ENCODE data around the gene CALR3. TPM values are rescaled to one million over a fixed set of nuclear protein-coding genes. Genes with fewer than 3 reads are reported as not detected.
A peak's percentile ranks its signal among the peaks of the same experiment; 100 is the strongest.
"Not testable (repeated sequence)": the region's sequence is repeated elsewhere in the genome, so short reads cannot be mapped to it uniquely, and the experiment has no call there.

CALR3 gene
- total RNA-seq, 2 donors from 2014 or later, result not detected

- H3K9me3 Mint-ChIP-seq, result no peaks in the 10 kb centered on the region
These were observed 22.7 kb upstream of the CALR3 start for GRCh38 chr19:16518483-16519229.

GRCh38 chr19:16518061-16518460 lies 22.1 kb upstream of the CALR3 start:
- no peaks in the 10 kb centered on the region for H3K9me3 Mint-ChIP-seq
- no peaks in the 10 kb centered on the region for H3K27me3 Mint-ChIP-seq
- peaks cover 4 to 6% of the 10 kb centered on the region in 2 donors for H3K4me1 Mint-ChIP-seq (ENCODE audit: low read depth in 2 of 2)
- DNase-seq (ENCODE audit: low spot score) (no peak), ATAC-seq (no peak)
- no peaks in the 10 kb centered on the region for H3K36me3 Mint-ChIP-seq
- no peak overlapping the region for H3K4me3 Mint-ChIP-seq
- no peak overlapping the region for H3K27ac Mint-ChIP-seq

More at GRCh38 chr19:16518483-16519229, 22.7 kb upstream of the CALR3 start:
- ATAC-seq (no peak), DNase-seq (ENCODE audit: low spot score) (no peak)
- no peak overlapping the region for H3K4me3 Mint-ChIP-seq
- H3K36me3 Mint-ChIP-seq, result no peaks in the 10 kb centered on the region
- H3K4me1 Mint-ChIP-seq (ENCODE audit: low read depth in 2 of 2), result peaks cover 4 to 6% of the 10 kb centered on the region in 2 donors
- no peaks in the 10 kb centered on the region for H3K27me3 Mint-ChIP-seq
- no peak overlapping the region for H3K27ac Mint-ChIP-seq

- Mint-ChIP-seq H3K27ac (no peak overlapping the region), H3K36me3 (no peaks in the 10 kb centered on the region), H3K27me3 (no peaks in the 10 kb centered on the region), H3K4me1 (ENCODE audit: low read depth in 2 of 2) (peaks cover 4 to 6% of the 10 kb centered on the region in 2 donors), H3K9me3 (no peaks in the 10 kb centered on the region), H3K4me3 (no peak overlapping the region)
- peak; percentile 20 to 29 for ATAC-seq
- no peak for DNase-seq (ENCODE audit: low spot score)
These were observed 21.1 kb upstream of the CALR3 start for GRCh38 chr19:16516923-16517610.

- Mint-ChIP-seq H3K9me3 (no peaks in the 10 kb centered on the region), H3K4me1 (ENCODE audit: low read depth in 2 of 2) (peaks cover 4 to 6% of the 10 kb centered on the region in 2 donors), H3K36me3 (no peaks in the 10 kb centered on the region), H3K4me3 (no peak overlapping the region), H3K27me3 (no peaks in the 10 kb centered on the region), H3K27ac (no peak overlapping the region)
- ATAC-seq (no peak), DNase-seq (ENCODE audit: low spot score) (no peak)
These were observed 20.4 kb upstream of the CALR3 start for GRCh38 chr19:16516381-16516780.

GRCh38 chr19:16514383-16515019 lies 18.5 kb upstream of the CALR3 start:
- Mint-ChIP-seq H3K27ac (no peak overlapping the region), H3K27me3 (no peaks in the 10 kb centered on the region), H3K4me1 (ENCODE audit: low read depth in 2 of 2) (peaks cover 4 to 6% of the 10 kb centered on the region in 2 donors), H3K9me3 (no peaks in the 10 kb centered on the region), H3K4me3 (no peak overlapping the region), H3K36me3 (no peaks in the 10 kb centered on the region)
- ATAC-seq (peak in 1 of 2 donors; percentile 25), DNase-seq (ENCODE audit: low spot score) (no peak)

- not testable (repeated sequence) for H3K27me3 Mint-ChIP-seq
These were observed 16.6 kb upstream of the CALR3 start for GRCh38 chr19:16512611-16513010.

GRCh38 chr19:16509141-16510061 lies 13.4 kb upstream of the CALR3 start:
- H3K9me3 Mint-ChIP-seq, result no peaks in the 10 kb centered on the region

More at GRCh38 chr19:16512611-16513010, 16.6 kb upstream of the CALR3 start:
- not testable (repeated sequence) for H3K9me3 Mint-ChIP-seq; DNase-seq (ENCODE audit: low spot score); H3K27ac Mint-ChIP-seq; H3K36me3 Mint-ChIP-seq; ATAC-seq; H3K4me1 Mint-ChIP-seq (ENCODE audit: low read depth in 2 of 2); H3K4me3 Mint-ChIP-seq

GRCh38 chr19:16508546-16508945 lies 12.6 kb upstream of the CALR3 start:
- H3K36me3 Mint-ChIP-seq, result no peaks in the 10 kb centered on the region
- no peaks in the 10 kb centered on the region for H3K9me3 Mint-ChIP-seq
- DNase-seq (ENCODE audit: low spot score) (no peak), ATAC-seq (no peak)
- no peak overlapping the region for H3K27ac Mint-ChIP-seq
- no peak overlapping the region for H3K4me3 Mint-ChIP-seq
- H3K27me3 Mint-ChIP-seq, result no peaks in the 10 kb centered on the region
- H3K4me1 Mint-ChIP-seq (ENCODE audit: low read depth in 2 of 2), result no peaks in the 10 kb centered on the region

More at GRCh38 chr19:16509141-16510061, 13.4 kb upstream of the CALR3 start:
- H3K36me3 Mint-ChIP-seq, result no peaks in the 10 kb centered on the region
- no peak for DNase-seq (ENCODE audit: low spot score)
- ATAC-seq, result no peak
- H3K4me1 Mint-ChIP-seq (ENCODE audit: low read depth in 2 of 2), result no peaks in the 10 kb centered on the region
- H3K27me3 Mint-ChIP-seq, result no peaks in the 10 kb centered on the region
- H3K27ac Mint-ChIP-seq, result no peak overlapping the region
- no peak overlapping the region for H3K4me3 Mint-ChIP-seq

- no peak for ATAC-seq
- DNase-seq (ENCODE audit: low spot score), result no peak
- Mint-ChIP-seq H3K36me3 (no peaks in the 10 kb centered on the region), H3K27me3 (no peaks in the 10 kb centered on the region), H3K9me3 (no peaks in the 10 kb centered on the region), H3K27ac (no peak overlapping the region), H3K4me1 (ENCODE audit: low read depth in 2 of 2) (no peaks in the 10 kb centered on the region), H3K4me3 (no peak overlapping the region)
These were observed 11.0 kb upstream of the CALR3 start for GRCh38 chr19:16506961-16507360.

GRCh38 chr19:16506161-16506560 lies 10.2 kb upstream of the CALR3 start:
- H3K27ac Mint-ChIP-seq; H3K27me3 Mint-ChIP-seq; H3K4me1 Mint-ChIP-seq (ENCODE audit: low read depth in 2 of 2); H3K9me3 Mint-ChIP-seq; DNase-seq (ENCODE audit: low spot score); ATAC-seq; H3K4me3 Mint-ChIP-seq; H3K36me3 Mint-ChIP-seq: not testable (repeated sequence)

- Mint-ChIP-seq H3K4me1 (ENCODE audit: low read depth in 2 of 2) (no peaks in the 10 kb centered on the region), H3K36me3 (no peaks in the 10 kb centered on the region), H3K9me3 (no peaks in the 10 kb centered on the region), H3K27ac (no peak overlapping the region), H3K4me3 (no peak overlapping the region), H3K27me3 (no peaks in the 10 kb centered on the region)
- DNase-seq (ENCODE audit: low spot score) (no peak), ATAC-seq (no peak)
These were observed 8.3 kb upstream of the CALR3 start for GRCh38 chr19:16504271-16504670.

GRCh38 chr19:16497837-16498236 lies 1.9 kb upstream of the CALR3 start:
- H3K27ac Mint-ChIP-seq, result peak overlapping the region; percentile 18 to 66

GRCh38 chr19:16497042-16497441 lies 1.1 kb upstream of the CALR3 start:
- Mint-ChIP-seq H3K27ac (peak overlapping the region; percentile 18 to 66), H3K4me1 (ENCODE audit: low read depth in 2 of 2) (peaks cover 9 to 12% of the 10 kb centered on the region in 2 donors), H3K4me3 (peak overlapping the region; percentile 91), H3K9me3 (no peaks in the 10 kb centered on the region), H3K27me3 (no peaks in the 10 kb centered on the region), H3K36me3 (no peaks in the 10 kb centered on the region)
- no peak for ATAC-seq
- no peak for DNase-seq (ENCODE audit: low spot score)

More at GRCh38 chr19:16497837-16498236, 1.9 kb upstream of the CALR3 start:
- no peaks in the 10 kb centered on the region for H3K36me3 Mint-ChIP-seq
- no peak for ATAC-seq
- no peaks in the 10 kb centered on the region for H3K9me3 Mint-ChIP-seq
- peak overlapping the region; percentile 91 for H3K4me3 Mint-ChIP-seq
- H3K27me3 Mint-ChIP-seq, result no peaks in the 10 kb centered on the region
- H3K4me1 Mint-ChIP-seq (ENCODE audit: low read depth in 2 of 2), result peaks cover 9 to 12% of the 10 kb centered on the region in 2 donors
- DNase-seq (ENCODE audit: low spot score), result no peak
